Measurements from ENCODE around the gene SDK2. TPM values are rescaled to one million over a fixed set of nuclear protein-coding genes. Genes with fewer than 3 reads are reported as not detected.

SDK2 gene
- total RNA-seq, 1 donor from 2014 or later, result not detected

GRCh38 chr17:73285916-73286862 lies 358.1 kb downstream of the SDK2 start:
- DNase-seq (ENCODE audit: low read depth in 2 of 2), result no peak

GRCh38 chr17:73285603-73285908 lies 358.7 kb downstream of the SDK2 start:
- no peak for DNase-seq (ENCODE audit: low read depth in 2 of 2)

GRCh38 chr17:73284906-73285602 lies 359.2 kb downstream of the SDK2 start:
- DNase-seq (ENCODE audit: low read depth in 2 of 2), result no peak
